GM12878 (cell line): ENCODE results near the gene ANKRD11.

ENCODE experiments used
- CBX3 ChIP-seq: fragments of 200-600 bp; sonication (generic); IDR thresholded peaks from 2 replicates; pipeline ENCODE4 v1.6.1; 2016; ENCODE audit warnings: low read depth, borderline replicate concordance
- POLR2A ChIP-seq: IDR thresholded peaks from 2 replicates; pipeline ENCODE4 v1.6.1; 2011; ENCODE audit warnings: low read depth, mild to moderate bottlenecking, low read length
- POLR2AphosphoS5 ChIP-seq: IDR thresholded peaks from 2 replicates; pipeline ENCODE4 v1.6.1; 2011; ENCODE audit warnings: mild to moderate bottlenecking, low read length, inconsistent platforms
- SIN3A ChIP-seq: IDR thresholded peaks from 2 replicates; pipeline ENCODE4 v1.6.1; 2012; ENCODE audit warnings: low read depth, low read length, improper control_type of control experiment
- TF ChIP-seq, protein P1 (sequence below), 3 experiments: IDR thresholded peaks in 2 of 3; conservative IDR thresholded peaks in 1 of 3; 2 replicates each; pipeline ENCODE4 v1.5.1; 2011; ENCODE audit warnings: low read depth in 3 of 3, low read length in 3 of 3, mild to moderate bottlenecking in 3 of 3, control low read depth in 2 of 3, moderate library complexity in 2 of 3, inconsistent platforms in 1 of 3, mixed read lengths in 1 of 3; ENCODE audit not compliant: control insufficient read depth in 2 of 3, insufficient read depth in 1 of 3; ENCODE audit errors: extremely low read depth in 1 of 3
- TF ChIP-seq, protein P2 (sequence below): IDR thresholded peaks from 2 replicates; pipeline ENCODE4 v1.6.1; 2012; ENCODE audit warnings: low read depth, low read length, improper control_type of control experiment
- TF ChIP-seq, protein P3 (sequence below): IDR thresholded peaks from 2 replicates; pipeline ENCODE4 v1.6.1; 2012; ENCODE audit warnings: low read length, inconsistent platforms

DNA sequence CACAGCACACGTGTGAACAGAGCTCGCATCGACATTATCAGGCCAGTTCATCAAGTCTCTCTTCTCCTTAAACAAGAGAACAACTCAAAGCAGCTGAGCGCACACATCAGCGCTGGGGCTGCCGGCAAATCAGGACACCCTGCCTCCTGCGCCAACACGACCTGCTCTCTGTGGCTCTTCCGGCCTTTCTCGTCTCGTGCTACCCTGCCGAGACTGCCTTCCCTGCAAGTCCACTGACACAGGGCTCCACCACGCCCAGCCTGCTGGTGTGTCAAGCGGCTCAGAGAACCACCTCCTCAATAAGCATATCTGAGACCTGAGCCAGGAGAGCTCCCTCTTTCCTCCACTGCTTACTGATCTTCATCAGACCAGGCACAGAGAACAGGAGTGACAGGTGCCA, 176.0 kb downstream of the ANKRD11 start:
- TF ChIP-seq, protein P1, sequence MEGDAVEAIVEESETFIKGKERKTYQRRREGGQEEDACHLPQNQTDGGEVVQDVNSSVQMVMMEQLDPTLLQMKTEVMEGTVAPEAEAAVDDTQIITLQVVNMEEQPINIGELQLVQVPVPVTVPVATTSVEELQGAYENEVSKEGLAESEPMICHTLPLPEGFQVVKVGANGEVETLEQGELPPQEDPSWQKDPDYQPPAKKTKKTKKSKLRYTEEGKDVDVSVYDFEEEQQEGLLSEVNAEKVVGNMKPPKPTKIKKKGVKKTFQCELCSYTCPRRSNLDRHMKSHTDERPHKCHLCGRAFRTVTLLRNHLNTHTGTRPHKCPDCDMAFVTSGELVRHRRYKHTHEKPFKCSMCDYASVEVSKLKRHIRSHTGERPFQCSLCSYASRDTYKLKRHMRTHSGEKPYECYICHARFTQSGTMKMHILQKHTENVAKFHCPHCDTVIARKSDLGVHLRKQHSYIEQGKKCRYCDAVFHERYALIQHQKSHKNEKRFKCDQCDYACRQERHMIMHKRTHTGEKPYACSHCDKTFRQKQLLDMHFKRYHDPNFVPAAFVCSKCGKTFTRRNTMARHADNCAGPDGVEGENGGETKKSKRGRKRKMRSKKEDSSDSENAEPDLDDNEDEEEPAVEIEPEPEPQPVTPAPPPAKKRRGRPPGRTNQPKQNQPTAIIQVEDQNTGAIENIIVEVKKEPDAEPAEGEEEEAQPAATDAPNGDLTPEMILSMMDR (IDR thresholded peaks at IDR 0.05 in 2 of 3, conservative IDR thresholded peaks at IDR 0.05 in 1 of 3; ENCODE audit: control insufficient read depth in 2 of 3, extremely low read depth in 1 of 3, insufficient read depth in 1 of 3, low read depth in 3 of 3, low read length in 3 of 3) = no peak
- TF ChIP-seq, protein P2, sequence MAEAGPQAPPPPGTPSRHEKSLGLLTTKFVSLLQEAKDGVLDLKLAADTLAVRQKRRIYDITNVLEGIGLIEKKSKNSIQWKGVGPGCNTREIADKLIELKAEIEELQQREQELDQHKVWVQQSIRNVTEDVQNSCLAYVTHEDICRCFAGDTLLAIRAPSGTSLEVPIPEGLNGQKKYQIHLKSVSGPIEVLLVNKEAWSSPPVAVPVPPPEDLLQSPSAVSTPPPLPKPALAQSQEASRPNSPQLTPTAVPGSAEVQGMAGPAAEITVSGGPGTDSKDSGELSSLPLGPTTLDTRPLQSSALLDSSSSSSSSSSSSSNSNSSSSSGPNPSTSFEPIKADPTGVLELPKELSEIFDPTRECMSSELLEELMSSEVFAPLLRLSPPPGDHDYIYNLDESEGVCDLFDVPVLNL = no peak
- TF ChIP-seq POLR2AphosphoS5 (no peak), POLR2A (no peak), SIN3A (no peak), CBX3 (no peak)
- TF ChIP-seq, protein P3, sequence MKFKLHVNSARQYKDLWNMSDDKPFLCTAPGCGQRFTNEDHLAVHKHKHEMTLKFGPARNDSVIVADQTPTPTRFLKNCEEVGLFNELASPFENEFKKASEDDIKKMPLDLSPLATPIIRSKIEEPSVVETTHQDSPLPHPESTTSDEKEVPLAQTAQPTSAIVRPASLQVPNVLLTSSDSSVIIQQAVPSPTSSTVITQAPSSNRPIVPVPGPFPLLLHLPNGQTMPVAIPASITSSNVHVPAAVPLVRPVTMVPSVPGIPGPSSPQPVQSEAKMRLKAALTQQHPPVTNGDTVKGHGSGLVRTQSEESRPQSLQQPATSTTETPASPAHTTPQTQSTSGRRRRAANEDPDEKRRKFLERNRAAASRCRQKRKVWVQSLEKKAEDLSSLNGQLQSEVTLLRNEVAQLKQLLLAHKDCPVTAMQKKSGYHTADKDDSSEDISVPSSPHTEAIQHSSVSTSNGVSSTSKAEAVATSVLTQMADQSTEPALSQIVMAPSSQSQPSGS = no peak
